HCT116 (cell line): ENCODE measurements around the gene LRRC4C. TPM values are rescaled to one million over a fixed set of nuclear protein-coding genes. Genes with fewer than 3 reads are reported as not detected.

ENCODE experiments used
- ATAC-seq: fragments of 200-7000 bp; cut with Tn5 transposase; 2 replicates; pipeline ENCODE4 v1.9.1; 2020; ENCODE audit warnings: mild to moderate bottlenecking, moderate library complexity
- BruUV-seq: library from RNA; stranded (reverse); fragments of 400-500 nt; replicated peaks from 2 replicates; lab custom pipeline; 2021; lab: Mats Ljungman, UMichigan
- CTCF ChIA-PET: fragments of 300-600 bp; sonication (Branson Sonifier 250); formaldehyde crosslinking; loops from one replicate; lab custom pipeline; 2021; ENCODE audit warnings: antibody characterized with exemption; lab: Charles Lee
- POLR2A ChIA-PET: fragments of 300-600, 350-600 bp; sonication (Branson Sonifier 250); formaldehyde crosslinking; loops from one replicate; lab custom pipeline; 2021; ENCODE audit warnings: antibody characterized with exemption; lab: Charles Lee
- RAD21 ChIA-PET, 2 experiments: fragments of 300-600 bp; sonication (Branson Sonifier 250); formaldehyde crosslinking; loops; one replicate each; lab custom pipeline; 2023; ENCODE audit warnings: low total read pairs in 2 of 2; ENCODE audit not compliant: uncharacterized antibody in 2 of 2, unreplicated experiment in 2 of 2, low non-redundant PET in 1 of 2; lab: Charles Lee
- DNase-seq: peaks from one replicate; pipeline ENCODE4 v3.0.0-alpha.2; 2010; ENCODE audit warnings: low read depth, low spot score
- H2AFZ ChIP-seq: fragments of 200-600 bp; shearing (Covaris generic), sonication (generic); 2 replicates; pipeline ENCODE4 v1.6.1; 2017; ENCODE audit warnings: low read depth, mixed run types, mixed read lengths, antibody characterized with exemption, low read length; ENCODE audit not compliant: poor library complexity, severe bottlenecking
- H3K27ac ChIP-seq: 2 replicates; pipeline ENCODE4 v1.5.1; 2012; ENCODE audit warnings: low read depth, low read length
- H3K27me3 ChIP-seq: fragments of 200-600 bp; sonication (generic); 2 replicates; pipeline ENCODE4 v1.6.1; 2016; ENCODE audit warnings: mixed run types, low read length, mixed read lengths; ENCODE audit not compliant: insufficient read depth
- H3K36me3 ChIP-seq, 2 experiments: fragments of 200-500 bp in 1 of 2; fragments of 200-600 bp in 1 of 2; sonication (Bioruptor generic) in 1 of 2; sonication (generic) in 1 of 2; 2 replicates each; pipeline versions ENCODE4 v1.5.1 to v1.6.1; 2014 to 2016; ENCODE audit warnings: low read length in 2 of 2, inconsistent platforms in 1 of 2, mixed read lengths in 1 of 2, mixed run types in 1 of 2; ENCODE audit not compliant: insufficient read depth in 2 of 2, control insufficient read depth in 1 of 2
- H3K4me1 ChIP-seq, 2 experiments: fragments of 200-600 bp in 1 of 2; sonication (generic) in 1 of 2; 2 replicates each; pipeline versions ENCODE4 v1.5.1 to v1.6.1; 2012 to 2017; ENCODE audit warnings: low read length in 2 of 2, inconsistent platforms in 1 of 2, mild to moderate bottlenecking in 1 of 2, mixed read lengths in 1 of 2, mixed run types in 1 of 2, moderate library complexity in 1 of 2; ENCODE audit not compliant: insufficient read depth in 2 of 2, control insufficient read depth in 1 of 2
- H3K4me2 ChIP-seq: fragments of 200-600 bp; sonication (generic); 2 replicates; pipeline ENCODE4 v1.6.1; 2017; ENCODE audit warnings: mixed run types, low read length, mixed read lengths
- H3K4me3 ChIP-seq, 2 experiments: fragments of 200-600 bp in 1 of 2; sonication (generic) in 1 of 2; replicated peaks in 1 of 2; 2 replicates each; pipeline ENCODE4 v1.5.1; 2011 to 2016; ENCODE audit warnings: low read length in 2 of 2, control low read depth in 1 of 2, low read depth in 1 of 2, mild to moderate bottlenecking in 1 of 2, mixed read lengths in 1 of 2, mixed run types in 1 of 2
- H3K79me2 ChIP-seq: fragments of 200-600 bp; sonication (generic); 2 replicates; pipeline ENCODE4 v1.6.1; 2017; ENCODE audit warnings: mild to moderate bottlenecking, mixed run types, low read length, moderate library complexity, mixed read lengths; ENCODE audit not compliant: insufficient read depth
- H3K9ac ChIP-seq: fragments of 200-600 bp; sonication (generic); 2 replicates; pipeline ENCODE4 v1.6.1; 2016; ENCODE audit warnings: low read length, mixed read lengths
- H3K9me2 ChIP-seq: fragments of 200-600 bp; sonication (generic), shearing (Covaris generic); 2 replicates; pipeline ENCODE4 v1.6.1; 2017; ENCODE audit warnings: mixed run types, mild to moderate bottlenecking, moderate library complexity; ENCODE audit not compliant: insufficient read depth
- H3K9me3 ChIP-seq, 2 experiments: fragments of 200-500 bp in 1 of 2; fragments of 200-600 bp in 1 of 2; sonication (Bioruptor generic) in 1 of 2; sonication (generic) in 1 of 2; 2 replicates each; pipeline ENCODE4 v1.6.1; 2014 to 2017; ENCODE audit warnings: low read length in 2 of 2, mixed read lengths in 2 of 2, inconsistent platforms in 1 of 2, low read depth in 1 of 2, mild to moderate bottlenecking in 1 of 2, mixed run types in 1 of 2, moderate library complexity in 1 of 2; ENCODE audit not compliant: control insufficient read depth in 1 of 2, insufficient read depth in 1 of 2
- H4K20me1 ChIP-seq: fragments of 200-600 bp; sonication (generic), shearing (Covaris generic); 2 replicates; pipeline ENCODE4 v1.6.1; 2017; ENCODE audit warnings: mixed run types, mild to moderate bottlenecking, moderate library complexity; ENCODE audit not compliant: insufficient read depth
- EGR1 ChIP-seq: IDR thresholded peaks from 2 replicates; pipeline ENCODE4 v1.6.1; 2012; ENCODE audit warnings: low read depth
- ELF1 ChIP-seq: IDR thresholded peaks from 2 replicates; pipeline ENCODE4 v1.6.1; 2012; ENCODE audit warnings: low read depth, borderline replicate concordance
- EZH2phosphoT487 ChIP-seq: fragments of 200-600 bp; IDR thresholded peaks from 2 replicates; pipeline ENCODE4 v1.6.1; 2018; ENCODE audit warnings: antibody characterized with exemption, borderline replicate concordance
- JUND ChIP-seq: IDR thresholded peaks from 2 replicates; pipeline ENCODE4 v1.6.1; 2012
- POLR2AphosphoS5 ChIP-seq: IDR thresholded peaks from 2 replicates; pipeline ENCODE4 v1.6.1; 2011; ENCODE audit warnings: mild to moderate bottlenecking, low read depth, low read length, moderate library complexity
- SIN3A ChIP-seq: IDR thresholded peaks from 2 replicates; pipeline ENCODE4 v1.6.1; 2012; ENCODE audit warnings: low read depth
- SP1 ChIP-seq: IDR thresholded peaks from 2 replicates; pipeline ENCODE4 v1.6.1; 2012; ENCODE audit warnings: low read depth
- SRF ChIP-seq: IDR thresholded peaks from 2 replicates; pipeline ENCODE4 v1.6.1; 2012; ENCODE audit warnings: low read depth
- TCF7L2 ChIP-seq: IDR thresholded peaks from 2 replicates; pipeline ENCODE4 v1.7.0; 2011; ENCODE audit warnings: borderline replicate concordance, inconsistent platforms; ENCODE audit not compliant: insufficient read depth, insufficient read length; ENCODE audit errors: extremely low read depth
- YY1 ChIP-seq: IDR thresholded peaks from 2 replicates; pipeline ENCODE4 v1.6.1; 2011; ENCODE audit warnings: low read length, low read depth, moderate library complexity, mild to moderate bottlenecking; ENCODE audit not compliant: insufficient replicate concordance; ENCODE audit errors: extremely low read depth
- ZNF274 ChIP-seq: fragments of 200-500 bp; sonication (Bioruptor generic); IDR thresholded peaks from 2 replicates; pipeline ENCODE4 v1.6.1; 2014; ENCODE audit warnings: mild to moderate bottlenecking, low read depth, low read length, inconsistent platforms
- intact Hi-C: fragments of 100-400 bp; cut with micrococcal nuclease; formaldehyde crosslinking; loops from 2 replicates; pipeline ENCODE4 v1.10.0; 2022
- total RNA-seq: library from RNA; stranded (reverse); gene quantifications from one replicate; pipeline ENCODE4 v1.2.1, GENCODE V29; 2021; ENCODE audit not compliant: unreplicated experiment
- TF ChIP-seq, protein P1 (sequence below), 3 experiments: fragments of 200-600 bp in 1 of 3; sonication (generic) in 1 of 3; IDR thresholded peaks in 2 of 3; conservative IDR thresholded peaks in 1 of 3; 2 replicates each; pipeline ENCODE4 v1.5.1; 2012 to 2017; ENCODE audit warnings: low read depth in 2 of 3, low read length in 2 of 3, antibody characterized with exemption in 1 of 3, borderline replicate concordance in 1 of 3, control low read depth in 1 of 3, mild to moderate bottlenecking in 1 of 3, mixed read lengths in 1 of 3, mixed run types in 1 of 3, moderate library complexity in 1 of 3; ENCODE audit not compliant: insufficient read depth in 1 of 3
- TF ChIP-seq, protein P2 (sequence below): IDR thresholded peaks from 2 replicates; pipeline ENCODE4 v1.6.1; 2011; ENCODE audit warnings: mild to moderate bottlenecking, low read length, moderate library complexity; ENCODE audit not compliant: insufficient replicate concordance; ENCODE audit errors: extremely low read depth
- TF ChIP-seq, protein P3 (sequence below): IDR thresholded peaks from 2 replicates; pipeline ENCODE4 v1.6.1; 2012

The LRRC4C gene
- total RNA-seq, 1 experiment from 2014 or later: not detected

DNA sequence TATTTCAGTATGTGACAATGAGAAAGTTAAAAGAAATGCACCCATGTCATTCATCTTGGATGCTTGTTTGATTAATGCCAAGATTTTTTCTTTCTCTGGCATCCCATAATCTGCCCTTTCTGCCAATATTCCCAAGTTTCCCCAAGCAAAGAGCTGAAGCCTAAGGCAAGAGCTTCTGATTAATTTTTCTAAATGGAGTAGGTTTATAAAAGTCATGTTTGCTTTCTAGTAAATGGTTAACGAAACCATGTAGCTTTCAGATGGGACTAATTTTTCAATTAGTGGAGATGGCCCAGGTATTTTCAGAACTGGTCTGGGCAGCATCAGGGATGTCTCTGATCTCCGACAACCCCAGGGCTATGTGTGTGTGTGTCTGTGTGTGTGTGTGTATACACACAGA lies 55.3 kb downstream of the LRRC4C start:
- no peaks in the 10 kb centered on the region for H3K9me2 ChIP-seq
- H3K4me3 ChIP-seq: no peak overlapping the region
- no peaks in the 10 kb centered on the region for H3K36me3 ChIP-seq
- no peaks in the 10 kb centered on the region for H3K79me2 ChIP-seq
- no peak for ATAC-seq
- H3K9me3 ChIP-seq: peaks cover 3 to 20% of the 10 kb centered on the region in 2 experiments; a peak in 2 of 4 replicates
- ChIA-PET CTCF (no interaction called here), POLR2A (no interaction called here), RAD21 (no interaction called here)
- no peak overlapping the region for H2AFZ ChIP-seq
- no peaks in the 10 kb centered on the region for H3K27me3 ChIP-seq
- intact Hi-C loops: no loop called here
- no peak overlapping the region for H3K9ac ChIP-seq
- no peaks in the 10 kb centered on the region for H3K4me1 ChIP-seq
- DNase-seq: no peak
- BruUV-seq: no TSS peak
- no peak overlapping the region for H3K27ac ChIP-seq
- TF ChIP-seq EGR1 (no peak), EZH2phosphoT487 (no peak), SRF (no peak), JUND (no peak), TCF7L2 (no peak), POLR2AphosphoS5 (no peak), SP1 (no peak), ELF1 (no peak), YY1 (no peak), SIN3A (no peak), ZNF274 (no peak)
- TF ChIP-seq, protein P1, sequence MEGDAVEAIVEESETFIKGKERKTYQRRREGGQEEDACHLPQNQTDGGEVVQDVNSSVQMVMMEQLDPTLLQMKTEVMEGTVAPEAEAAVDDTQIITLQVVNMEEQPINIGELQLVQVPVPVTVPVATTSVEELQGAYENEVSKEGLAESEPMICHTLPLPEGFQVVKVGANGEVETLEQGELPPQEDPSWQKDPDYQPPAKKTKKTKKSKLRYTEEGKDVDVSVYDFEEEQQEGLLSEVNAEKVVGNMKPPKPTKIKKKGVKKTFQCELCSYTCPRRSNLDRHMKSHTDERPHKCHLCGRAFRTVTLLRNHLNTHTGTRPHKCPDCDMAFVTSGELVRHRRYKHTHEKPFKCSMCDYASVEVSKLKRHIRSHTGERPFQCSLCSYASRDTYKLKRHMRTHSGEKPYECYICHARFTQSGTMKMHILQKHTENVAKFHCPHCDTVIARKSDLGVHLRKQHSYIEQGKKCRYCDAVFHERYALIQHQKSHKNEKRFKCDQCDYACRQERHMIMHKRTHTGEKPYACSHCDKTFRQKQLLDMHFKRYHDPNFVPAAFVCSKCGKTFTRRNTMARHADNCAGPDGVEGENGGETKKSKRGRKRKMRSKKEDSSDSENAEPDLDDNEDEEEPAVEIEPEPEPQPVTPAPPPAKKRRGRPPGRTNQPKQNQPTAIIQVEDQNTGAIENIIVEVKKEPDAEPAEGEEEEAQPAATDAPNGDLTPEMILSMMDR (IDR thresholded peaks at IDR 0.05 in 2 of 3, conservative IDR thresholded peaks at IDR 0.05 in 1 of 3; ENCODE audit: borderline replicate concordance in 1 of 3, insufficient read depth in 1 of 3, low read depth in 2 of 3, low read length in 2 of 3): no peak
- TF ChIP-seq, protein P2, sequence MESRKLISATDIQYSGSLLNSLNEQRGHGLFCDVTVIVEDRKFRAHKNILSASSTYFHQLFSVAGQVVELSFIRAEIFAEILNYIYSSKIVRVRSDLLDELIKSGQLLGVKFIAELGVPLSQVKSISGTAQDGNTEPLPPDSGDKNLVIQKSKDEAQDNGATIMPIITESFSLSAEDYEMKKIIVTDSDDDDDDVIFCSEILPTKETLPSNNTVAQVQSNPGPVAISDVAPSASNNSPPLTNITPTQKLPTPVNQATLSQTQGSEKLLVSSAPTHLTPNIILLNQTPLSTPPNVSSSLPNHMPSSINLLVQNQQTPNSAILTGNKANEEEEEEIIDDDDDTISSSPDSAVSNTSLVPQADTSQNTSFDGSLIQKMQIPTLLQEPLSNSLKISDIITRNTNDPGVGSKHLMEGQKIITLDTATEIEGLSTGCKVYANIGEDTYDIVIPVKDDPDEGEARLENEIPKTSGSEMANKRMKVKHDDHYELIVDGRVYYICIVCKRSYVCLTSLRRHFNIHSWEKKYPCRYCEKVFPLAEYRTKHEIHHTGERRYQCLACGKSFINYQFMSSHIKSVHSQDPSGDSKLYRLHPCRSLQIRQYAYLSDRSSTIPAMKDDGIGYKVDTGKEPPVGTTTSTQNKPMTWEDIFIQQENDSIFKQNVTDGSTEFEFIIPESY: no peak
- TF ChIP-seq, protein P3, sequence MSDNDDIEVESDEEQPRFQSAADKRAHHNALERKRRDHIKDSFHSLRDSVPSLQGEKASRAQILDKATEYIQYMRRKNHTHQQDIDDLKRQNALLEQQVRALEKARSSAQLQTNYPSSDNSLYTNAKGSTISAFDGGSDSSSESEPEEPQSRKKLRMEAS: no peak
- no peaks in the 10 kb centered on the region for H4K20me1 ChIP-seq
- H3K4me2 ChIP-seq: no peak overlapping the region
